HepG2 (cell line): ENCODE results near the gene TNNI2. TPM values are rescaled to one million over a fixed set of nuclear protein-coding genes. Genes with fewer than 3 reads are reported as not detected.

Source experiments
- ATAC-seq: fragments of 200-7000 bp; cut with Tn5 transposase; 3 replicates; pipeline ENCODE4 v1.9.1; 2020; ENCODE audit warnings: mild to moderate bottlenecking, moderate library complexity
- BruUV-seq: library from RNA; stranded (reverse); fragments of 400-500 nt; replicated peaks from 2 replicates; lab custom pipeline; 2021; lab: Mats Ljungman, UMichigan
- CTCF ChIA-PET: fragments of 300-600 bp; formaldehyde crosslinking; extraction: SDS; loops from one replicate; lab custom pipeline; 2021; ENCODE audit warnings: low total read pairs, inconsistent platforms, low intra/inter-chr PET ratio; lab: Yijun Ruan, JAX
- POLR2A ChIA-PET: fragments of 350-600 bp; sonication (Branson Sonifier 250); formaldehyde crosslinking; loops from one replicate; lab custom pipeline; 2020; ENCODE audit warnings: antibody characterized with exemption, inconsistent platforms; lab: Yijun Ruan, JAX
- DNase-seq: peaks from one replicate; pipeline ENCODE4 v3.0.0-alpha.2; 2015; ENCODE audit warnings: low spot score
- FAIRE-seq: peaks from 3 replicates; lab custom pipeline; 2011; peaks lifted over from hg19 to GRCh38; lab: Jason Lieb, UNC
- H2AFZ ChIP-seq: one replicate; pipeline ENCODE4 v1.6.1; 2011; ENCODE audit warnings: low read length, inconsistent platforms
- H3K27ac ChIP-seq: fragments of 300-600 bp; 3 replicates; pipeline ENCODE4 v1.8.0; 2011; ENCODE audit warnings: mixed run types, mild to moderate bottlenecking, mixed read lengths, low read length, inconsistent platforms; ENCODE audit not compliant: insufficient read depth; ENCODE audit errors: extremely low read length
- H3K27me3 ChIP-seq, 2 experiments: fragments of 200-600 bp in 1 of 2; 2 replicates in 1 of 2; 3 replicates in 1 of 2; pipeline versions ENCODE4 v1.6.0 to v1.8.0; 2011; ENCODE audit warnings: low read length in 2 of 2, mild to moderate bottlenecking in 2 of 2, moderate library complexity in 2 of 2, inconsistent platforms in 1 of 2; ENCODE audit not compliant: insufficient read depth in 2 of 2, control insufficient read depth in 1 of 2
- H3K36me3 ChIP-seq, 2 experiments: fragments of 200-600 bp in 1 of 2; replicated peaks in 1 of 2; 2 replicates in 1 of 2; 3 replicates in 1 of 2; pipeline versions ENCODE4 v1.5.1 to v1.8.0; 2011; ENCODE audit warnings: low read length in 2 of 2, inconsistent platforms in 1 of 2; ENCODE audit not compliant: insufficient read depth in 2 of 2, control insufficient read depth in 1 of 2
- H3K4me1 ChIP-seq: 2 replicates; pipeline ENCODE4 v1.5.1; 2012; ENCODE audit warnings: low read length, inconsistent platforms; ENCODE audit not compliant: insufficient read depth
- H3K4me2 ChIP-seq: 2 replicates; pipeline ENCODE4 v1.6.0; 2011; ENCODE audit warnings: low read depth, low read length, inconsistent platforms
- H3K4me3 ChIP-seq, 3 experiments: fragments of 200-600 bp in 1 of 3; sonication (generic), shearing (Covaris generic) in 1 of 3; replicated peaks in 1 of 3; 2 replicates each; pipeline ENCODE4 v1.5.1; 2011 to 2016; ENCODE audit warnings: low read length in 3 of 3, inconsistent platforms in 2 of 3, low read depth in 2 of 3, mild to moderate bottlenecking in 2 of 3, control low read depth in 1 of 3, mixed read lengths in 1 of 3; ENCODE audit not compliant: insufficient read depth in 1 of 3
- H3K79me2 ChIP-seq: one replicate; pipeline ENCODE4 v1.6.1; 2011; ENCODE audit warnings: low read length, inconsistent platforms; ENCODE audit not compliant: insufficient read depth
- H3K9ac ChIP-seq: 2 replicates; pipeline ENCODE4 v1.6.0; 2011; ENCODE audit warnings: mild to moderate bottlenecking, low read depth, low read length, inconsistent platforms; ENCODE audit not compliant: insufficient read depth
- H3K9me3 ChIP-seq: 2 replicates; pipeline ENCODE4 v1.5.1; 2012; ENCODE audit warnings: mild to moderate bottlenecking, low read length
- H4K20me1 ChIP-seq: 2 replicates; pipeline ENCODE4 v1.6.0; 2011; ENCODE audit warnings: inconsistent platforms, mild to moderate bottlenecking, low read length, moderate library complexity; ENCODE audit not compliant: insufficient read depth
- CTCF ChIP-seq: sonication (generic); formaldehyde crosslinking; IDR thresholded peaks from 2 replicates; pipeline ENCODE4 v1.5.0; 2020; ENCODE audit warnings: mild to moderate bottlenecking, missing genetic modification reagents, moderate library complexity
- HNRNPL ChIP-seq: fragments of 200-400 bp; formaldehyde crosslinking; IDR thresholded peaks from 2 replicates; pipeline ENCODE4 v1.6.1; 2017; ENCODE audit warnings: mild to moderate bottlenecking, low read depth, low read length
- IRF1 ChIP-seq: sonication (generic); formaldehyde crosslinking; IDR thresholded peaks from 2 replicates; pipeline ENCODE4 v1.4.0; 2020; ENCODE audit warnings: low read depth, mild to moderate bottlenecking, missing genetic modification reagents
- IRF9 ChIP-seq: sonication (generic); formaldehyde crosslinking; IDR thresholded peaks from 2 replicates; pipeline ENCODE4 v1.8.0; 2022; ENCODE audit warnings: missing genetic modification reagents, mild to moderate bottlenecking, borderline replicate concordance
- MED1 ChIP-seq: sonication (generic); formaldehyde crosslinking; IDR thresholded peaks from 2 replicates; pipeline ENCODE4 v1.4.0; 2020; ENCODE audit warnings: missing genetic modification reagents
- RARG ChIP-seq: sonication (generic); formaldehyde crosslinking; IDR thresholded peaks from 2 replicates; pipeline ENCODE4 v1.4.0; 2020; ENCODE audit warnings: low read depth, mild to moderate bottlenecking, missing genetic modification reagents
- RNF2 ChIP-seq: fragments of 450-650 bp; conservative IDR thresholded peaks from 2 replicates; pipeline ENCODE4 v1.6.1; 2016; ENCODE audit warnings: low read depth
- TRIM22 ChIP-seq: fragments of 450-650 bp; IDR thresholded peaks from 2 replicates; pipeline ENCODE4 v1.6.1; 2017
- XRCC5 ChIP-seq: fragments of 200-400 bp; formaldehyde crosslinking; optimal IDR thresholded peaks from 2 replicates; pipeline ENCODE3; 2017; ENCODE audit warnings: mild to moderate bottlenecking, low read length
- ZBTB38 ChIP-seq: sonication (generic); formaldehyde crosslinking; IDR thresholded peaks from 2 replicates; pipeline ENCODE4 v1.5.1; 2020; ENCODE audit warnings: mild to moderate bottlenecking, missing genetic modification reagents
- ZFY ChIP-seq: sonication (generic); formaldehyde crosslinking; IDR thresholded peaks from 2 replicates; pipeline ENCODE4 v1.4.0; 2020; ENCODE audit warnings: missing genetic modification reagents
- ZNF446 ChIP-seq: sonication (generic); formaldehyde crosslinking; IDR thresholded peaks from 2 replicates; pipeline ENCODE4 v1.5.0; 2020; ENCODE audit warnings: mild to moderate bottlenecking, missing genetic modification reagents
- ZNF557 ChIP-seq: sonication (generic); formaldehyde crosslinking; IDR thresholded peaks from 2 replicates; pipeline ENCODE4 v1.4.0; 2020; ENCODE audit warnings: missing genetic modification reagents
- ZNF605 ChIP-seq: sonication (generic); formaldehyde crosslinking; IDR thresholded peaks from 2 replicates; pipeline ENCODE4 v1.8.0; 2022; ENCODE audit warnings: mild to moderate bottlenecking, missing genetic modification reagents
- ZNF619 ChIP-seq: sonication (generic); formaldehyde crosslinking; IDR thresholded peaks from 2 replicates; pipeline ENCODE4 v1.4.0; 2020; ENCODE audit warnings: mild to moderate bottlenecking, missing genetic modification reagents
- ZNF691 ChIP-seq: sonication (generic); formaldehyde crosslinking; IDR thresholded peaks from 2 replicates; pipeline ENCODE4 v1.4.0; 2020; ENCODE audit warnings: missing genetic modification reagents, low read depth, mild to moderate bottlenecking, borderline replicate concordance
- ZSCAN9 ChIP-seq: IDR thresholded peaks from 2 replicates; pipeline ENCODE4 v1.6.1; 2016; ENCODE audit warnings: borderline replicate concordance
- WGBS: methylation state at CpG from one replicate; pipeline ENCODE4 v1.1.6; 2017; ENCODE audit warnings: low lambda C conversion rate; 5-methylcytosine and 5-hydroxymethylcytosine counted together
- in situ Hi-C: cut with HindIII; loops from 2 replicates; pipeline ENCODE4 v1.10.0; 2017; ENCODE audit warnings: low pct_unique_long_range_greater_than_20kb; ENCODE audit not compliant: extremely low pct_ligation_motif_present
- intact Hi-C: fragments of 100-400 bp; cut with micrococcal nuclease; formaldehyde crosslinking; loops from one replicate; pipeline ENCODE4 v1.10.0; 2022; ENCODE audit not compliant: unreplicated experiment
- polyA plus RNA-seq, 8 experiments: library from polyadenylated mRNA; depleted of rRNA in 3 of 8; stranded (reverse) in 7 of 8; unstranded in 1 of 8; fragments of >200 nt; fragmentation: Illumina TruSeq in 4 of 8; extraction: Trizol in 4 of 8; gene quantifications; 2 replicates each; pipeline versions ENCODE4 v1.2.1 to v1.2.3, GENCODE V29; 2011 to 2016; ENCODE audit warnings: low read depth in 4 of 8, missing spikeins in 1 of 8, mixed read lengths in 1 of 8; ENCODE audit not compliant: insufficient read depth in 1 of 8
- total RNA-seq, 5 experiments: library from RNA; depleted of rRNA; stranded (reverse); fragments of >200 nt; fragmentation: Illumina TruSeq; extraction: Trizol; gene quantifications; 2 replicates each; pipeline ENCODE4 v1.2.3, GENCODE V29; 2016; ENCODE audit warnings: low read depth in 1 of 5

The TNNI2 gene
- total and polyA plus RNA-seq, 2 of the 13 experiments (the other 11 are each of a cell fraction or from before 2014, with no cell fraction given): 7.2 to 12.0 TPM

GRCh38 chr11:1882265-1883238, 43.8 kb downstream of the TNNI2 start:
- H3K79me2 ChIP-seq: no peaks in the 10 kb centered on the region
- H2AFZ ChIP-seq: no peak overlapping the region
- no peak overlapping the region for H3K9ac ChIP-seq
- WGBS: 19% methylated on average over 7 of the region's 23 CpGs
- POLR2A ChIA-PET: interaction anchor here (0.8 to 1.5 kb wide), 4 partner anchors 106 to 518 kb away, joined by 3 to 21 read pairs (median 5); partner anchors contain the start of gene TSSC4
- intact Hi-C loops: loop anchor here (1.0 to 5.0 kb wide), 2 partner anchors 268 to 470 kb away; no protein-coding TSS in a partner anchor
- H3K9me3 ChIP-seq: no peaks in the 10 kb centered on the region
- peaks cover 18% of the 10 kb centered on the region for H3K4me1 ChIP-seq
- H4K20me1 ChIP-seq: no peaks in the 10 kb centered on the region
- DNase-seq: peak; percentile 49
- H3K27me3 ChIP-seq: peaks cover 8 to 59% of the 10 kb centered on the region in 2 experiments
- no TSS peak for BruUV-seq
- CTCF ChIA-PET: interaction anchor here (0.7 to 7.1 kb wide), 3 partner anchors 242 to 274 kb away, joined by 4 to 108 read pairs (median 5); no protein-coding TSS in a partner anchor
- no peak overlapping the region for H3K4me3 ChIP-seq
- ATAC-seq: peak; percentile 91
- no peak overlapping the region for H3K4me2 ChIP-seq
- in situ Hi-C loops: loop anchor here (5.0 kb wide), 1 partner anchor 270 kb away; no protein-coding TSS in a partner anchor
- no peaks in the 10 kb centered on the region for H3K36me3 ChIP-seq
- H3K27ac ChIP-seq: no peak overlapping the region
- peak; percentile 43 for FAIRE-seq
- 0 out of 2 replicates have a peak, but pooled peaks have one; percentile 40 for TF ChIP-seq MED1
- no peak for TF ChIP-seq IRF9 (CRISPR knock-in tag)
- no peak for TF ChIP-seq RARG
- peak; percentile 35; the same call in 1 of the 2 replicates for TF ChIP-seq ZFY (CRISPR knock-in tag)
- 0 out of 2 replicates have a peak, but pooled peaks have one; percentile 25 for TF ChIP-seq HNRNPL
- TF ChIP-seq ZNF446 (CRISPR knock-in tag): no peak
- peak; percentile 73 for TF ChIP-seq XRCC5
- 0 out of 2 replicates have a peak, but pooled peaks have one; percentile 52 for TF ChIP-seq ZNF619 (CRISPR knock-in tag)
- no peak for TF ChIP-seq TRIM22
- peak; percentile 61; the same call in 1 of the 2 replicates for TF ChIP-seq ZNF691 (CRISPR knock-in tag)
- peak; percentile 25; the same call in 1 of the 2 replicates for TF ChIP-seq ZBTB38 (CRISPR knock-in tag)
- TF ChIP-seq CTCF (CRISPR knock-in tag): peak; percentile 97
- peak; percentile 52; the same call in 1 of the 2 replicates for TF ChIP-seq ZNF605 (CRISPR knock-in tag)
- TF ChIP-seq IRF1 (CRISPR knock-in tag): no peak
- no peak for TF ChIP-seq ZNF557 (CRISPR knock-in tag)
- 0 out of 2 replicates have a peak, but pooled peaks have one; percentile 26 for TF ChIP-seq RNF2
- TF ChIP-seq ZSCAN9 (CRISPR knock-in tag): peak; percentile 43; the same call in 1 of the 2 replicates
